Measurements from ENCODE around the gene HOXA5. TPM values are rescaled to one million over a fixed set of nuclear protein-coding genes. Genes with fewer than 3 reads are reported as not detected.

The HOXA5 gene
- total RNA-seq, 5 donors from 2014 or later (not counting 1 experiment from before 2014, with no cell fraction given): 0.18 to 0.32 TPM; not detected in 3

DNA sequence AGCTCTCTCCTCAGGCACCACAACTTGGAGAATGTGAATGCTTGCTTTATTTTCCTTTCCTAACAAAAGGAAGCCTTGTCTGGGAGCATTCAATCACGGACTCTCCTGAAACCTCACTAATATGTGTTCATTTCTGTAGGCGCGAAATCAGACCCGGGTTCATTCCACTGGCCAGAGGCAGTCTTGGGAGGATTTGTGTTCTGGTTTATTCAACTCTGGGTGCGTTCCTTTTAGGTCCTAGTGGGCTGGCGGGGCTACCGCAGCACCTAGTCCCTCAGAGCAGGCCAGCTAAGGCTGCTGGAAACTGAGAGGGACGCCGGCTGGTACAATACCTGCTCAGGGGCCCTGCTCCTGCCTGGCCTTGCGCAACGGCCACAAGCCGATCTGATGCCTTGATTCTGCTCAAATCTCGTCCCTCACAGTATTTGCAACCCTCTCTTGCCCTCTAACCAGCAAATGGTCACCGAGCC, 20.4 kb downstream of the HOXA5 start:
- no peak overlapping the region for H3K27ac ChIP-seq (ENCODE audit: low read length)
- no peak overlapping the region for H3K4me3 ChIP-seq (ENCODE audit: control insufficient read depth in 1 of 2, extremely low read depth in 1 of 2, low read length in 1 of 2)
- no peaks in the 10 kb centered on the region for H3K36me3 Mint-ChIP-seq
- no peaks in the 10 kb centered on the region for H3K36me3 ChIP-seq (ENCODE audit: control insufficient read depth in 2 of 2, extremely low read depth in 1 of 2, insufficient read depth in 1 of 2, low read length in 1 of 2)
- no peaks in the 10 kb centered on the region for H3K4me1 ChIP-seq (ENCODE audit: control insufficient read depth in 1 of 2, extremely low read depth in 1 of 2, insufficient read depth in 2 of 2, low read length in 2 of 2)
- WGBS (ENCODE audit: insufficient coverage): 91% methylated on average over 8 of the region's 14 CpGs
- CTCF ChIA-PET: no interaction called here
- H3K27me3 ChIP-seq (replicated peaks in 1 of 2; ENCODE audit: control insufficient read depth in 2 of 2, extremely low read depth in 1 of 2, insufficient read depth in 2 of 2, low read length in 1 of 2): peaks cover 0 to 28% of the 10 kb centered on the region in 2 experiments
- no peaks in the 10 kb centered on the region for H3K9me3 ChIP-seq
- no peak overlapping the region for H3K4me3 Mint-ChIP-seq
- H3K27me3 Mint-ChIP-seq: peaks cover 4 to 37% of the 10 kb centered on the region in 2 donors
- no peaks in the 10 kb centered on the region for H3K9me3 Mint-ChIP-seq
- no peak for DNase-seq
- ATAC-seq (replicated peaks in 1 of 4): no peak
- H3K27ac Mint-ChIP-seq: no peak overlapping the region
- H3K4me1 Mint-ChIP-seq: no peaks in the 10 kb centered on the region
- POLR2A ChIA-PET: no interaction called here

DNA sequence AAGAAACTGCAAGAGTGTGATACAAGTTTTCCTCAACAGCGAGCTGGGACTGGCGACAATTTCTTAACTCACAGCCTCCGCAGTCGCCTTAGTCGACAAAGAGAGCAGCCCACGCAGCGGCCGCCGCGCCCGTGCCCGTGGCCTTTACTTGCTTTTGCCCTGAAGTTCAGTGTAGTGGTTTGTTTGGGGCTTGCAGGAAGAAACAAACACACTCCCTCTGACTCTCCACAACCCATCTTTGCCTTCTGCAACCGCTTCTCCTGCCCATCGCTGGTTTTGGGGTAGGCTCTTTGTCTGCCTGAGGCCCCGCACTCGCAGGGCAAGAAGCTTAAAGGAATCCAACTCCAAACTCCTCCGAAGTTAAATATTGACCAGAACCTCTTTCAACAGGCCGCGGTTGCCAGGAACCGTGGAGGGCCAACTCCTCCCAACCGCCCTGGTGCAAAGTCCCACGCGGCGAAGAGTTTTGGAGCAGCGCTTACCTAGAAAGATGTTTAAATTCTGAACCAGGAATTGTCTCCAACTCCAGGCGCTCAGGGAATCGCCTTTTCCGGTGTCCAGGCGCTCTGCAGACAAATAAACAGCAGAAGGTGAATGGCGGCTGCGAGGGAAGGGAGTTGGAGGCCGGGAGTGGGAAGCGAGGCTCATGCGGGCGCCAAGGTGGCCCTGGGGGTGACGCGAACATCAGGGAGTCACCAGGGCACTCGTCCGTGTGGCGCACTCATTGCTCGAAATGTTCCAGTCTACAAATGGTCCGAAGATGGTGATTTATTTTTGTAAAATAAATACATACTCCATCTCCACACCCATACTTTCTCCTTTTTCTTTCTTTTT, 21.2 kb downstream of the HOXA5 start:
- no peaks in the 10 kb centered on the region for H3K4me1 Mint-ChIP-seq
- H3K27ac ChIP-seq (ENCODE audit: low read length): no peak overlapping the region
- H3K36me3 ChIP-seq (ENCODE audit: control insufficient read depth in 2 of 2, extremely low read depth in 1 of 2, insufficient read depth in 1 of 2, low read length in 1 of 2): no peaks in the 10 kb centered on the region
- H3K36me3 Mint-ChIP-seq: no peaks in the 10 kb centered on the region
- H3K4me3 Mint-ChIP-seq: no peak overlapping the region
- H3K9me3 ChIP-seq: no peaks in the 10 kb centered on the region
- ChIA-PET CTCF (no interaction called here), POLR2A (no interaction called here)
- ATAC-seq (replicated peaks in 1 of 4) (no peak), DNase-seq (no peak)
- WGBS (ENCODE audit: insufficient coverage): 88% methylated on average over 15 of the region's 42 CpGs
- no peak overlapping the region for H3K27ac Mint-ChIP-seq
- no peaks in the 10 kb centered on the region for H3K9me3 Mint-ChIP-seq
- H3K4me3 ChIP-seq (ENCODE audit: control insufficient read depth in 1 of 2, extremely low read depth in 1 of 2, low read length in 1 of 2): no peak overlapping the region
- H3K4me1 ChIP-seq (ENCODE audit: control insufficient read depth in 1 of 2, extremely low read depth in 1 of 2, insufficient read depth in 2 of 2, low read length in 2 of 2): no peaks in the 10 kb centered on the region
- peaks cover 4 to 31% of the 10 kb centered on the region in 2 donors for H3K27me3 Mint-ChIP-seq
- peaks cover 0 to 36% of the 10 kb centered on the region in 2 experiments for H3K27me3 ChIP-seq (replicated peaks in 1 of 2; ENCODE audit: control insufficient read depth in 2 of 2, extremely low read depth in 1 of 2, insufficient read depth in 2 of 2, low read length in 1 of 2)

GRCh38 chr7:27121684-27122076, 21.8 kb downstream of the HOXA5 start:
- 81% methylated on average over 7 of the region's 7 CpGs for WGBS (ENCODE audit: insufficient coverage)
- no peak overlapping the region for H3K27ac ChIP-seq (ENCODE audit: low read length)
- POLR2A ChIA-PET: no interaction called here

DNA sequence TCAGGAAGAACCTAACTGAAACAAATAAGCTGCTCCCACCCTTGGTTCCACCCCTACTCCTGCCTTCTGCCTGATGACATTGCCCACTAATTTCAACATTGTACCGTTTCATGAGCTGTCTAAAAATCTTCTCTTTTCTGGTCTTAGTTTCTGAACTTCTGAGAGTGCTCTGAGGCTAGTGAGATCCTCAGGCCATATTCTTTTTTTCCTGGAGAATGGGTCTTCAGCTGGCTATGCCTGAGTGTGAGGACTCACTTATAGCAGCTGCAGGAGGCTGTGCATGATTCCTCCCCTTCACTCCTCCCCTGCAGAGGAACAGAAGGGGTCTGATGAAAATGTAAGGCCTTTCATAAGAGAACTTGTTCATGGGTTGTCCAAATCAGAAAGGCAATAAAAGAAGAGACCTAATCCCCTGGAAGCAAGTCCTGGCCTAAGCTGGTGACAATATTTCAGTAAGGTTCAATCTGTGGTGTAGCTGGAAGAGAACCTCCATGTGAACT, 24.0 kb downstream of the HOXA5 start:
- H3K4me3 ChIP-seq (ENCODE audit: control insufficient read depth in 1 of 2, extremely low read depth in 1 of 2, low read length in 1 of 2): no peak overlapping the region
- no peak overlapping the region for H3K27ac ChIP-seq (ENCODE audit: low read length)
- no peak overlapping the region for H3K4me3 Mint-ChIP-seq
- DNase-seq (no peak), ATAC-seq (replicated peaks in 1 of 4) (no peak)
- H3K36me3 Mint-ChIP-seq: no peaks in the 10 kb centered on the region
- ChIA-PET POLR2A (interaction anchor here in 1 of 2 donors (1.1 kb wide), 1 partner anchor 20 kb away, joined by 3 read pairs; no protein-coding TSS in a partner anchor), CTCF (no interaction called here)
- peaks cover 0 to 48% of the 10 kb centered on the region in 2 experiments for H3K27me3 ChIP-seq (replicated peaks in 1 of 2; ENCODE audit: control insufficient read depth in 2 of 2, extremely low read depth in 1 of 2, insufficient read depth in 2 of 2, low read length in 1 of 2)
- no peaks in the 10 kb centered on the region for H3K4me1 ChIP-seq (ENCODE audit: control insufficient read depth in 1 of 2, extremely low read depth in 1 of 2, insufficient read depth in 2 of 2, low read length in 2 of 2)
- H3K9me3 ChIP-seq: no peaks in the 10 kb centered on the region
- H3K4me1 Mint-ChIP-seq: no peaks in the 10 kb centered on the region
- H3K36me3 ChIP-seq (ENCODE audit: control insufficient read depth in 2 of 2, extremely low read depth in 1 of 2, insufficient read depth in 1 of 2, low read length in 1 of 2): no peaks in the 10 kb centered on the region
- no peaks in the 10 kb centered on the region for H3K9me3 Mint-ChIP-seq
- no peak overlapping the region for H3K27ac Mint-ChIP-seq
- H3K27me3 Mint-ChIP-seq: peaks cover 1 to 11% of the 10 kb centered on the region in 2 donors
- no CpG with 5 or more reads among the region's 1 CpG for WGBS (ENCODE audit: insufficient coverage)

More at GRCh38 chr7:27121684-27122076, 21.8 kb downstream of the HOXA5 start:
- H3K4me3 ChIP-seq (ENCODE audit: control insufficient read depth in 1 of 2, extremely low read depth in 1 of 2, low read length in 1 of 2): no peak overlapping the region
- Mint-ChIP-seq H3K4me1 (no peaks in the 10 kb centered on the region), H3K27me3 (peaks cover 4 to 30% of the 10 kb centered on the region in 2 donors), H3K27ac (no peak overlapping the region), H3K4me3 (no peak overlapping the region), H3K36me3 (no peaks in the 10 kb centered on the region), H3K9me3 (no peaks in the 10 kb centered on the region)
- CTCF ChIA-PET: interaction anchor here in 1 of 2 donors (0.8 kb wide), 1 partner anchor 1464 kb away, joined by 4 read pairs; no protein-coding TSS in a partner anchor
- no peaks in the 10 kb centered on the region for H3K4me1 ChIP-seq (ENCODE audit: control insufficient read depth in 1 of 2, extremely low read depth in 1 of 2, insufficient read depth in 2 of 2, low read length in 2 of 2)
- no peaks in the 10 kb centered on the region for H3K9me3 ChIP-seq
- no peak for ATAC-seq (replicated peaks in 1 of 4)
- no peaks in the 10 kb centered on the region for H3K36me3 ChIP-seq (ENCODE audit: control insufficient read depth in 2 of 2, extremely low read depth in 1 of 2, insufficient read depth in 1 of 2, low read length in 1 of 2)
- H3K27me3 ChIP-seq (replicated peaks in 1 of 2; ENCODE audit: control insufficient read depth in 2 of 2, extremely low read depth in 1 of 2, insufficient read depth in 2 of 2, low read length in 1 of 2): peaks cover 0 to 41% of the 10 kb centered on the region in 2 experiments
- no peak for DNase-seq

- H3K4me3 Mint-ChIP-seq: no peak overlapping the region
Measured at GRCh38 chr7:27118580-27118979, 24.9 kb downstream of the HOXA5 start.

DNA sequence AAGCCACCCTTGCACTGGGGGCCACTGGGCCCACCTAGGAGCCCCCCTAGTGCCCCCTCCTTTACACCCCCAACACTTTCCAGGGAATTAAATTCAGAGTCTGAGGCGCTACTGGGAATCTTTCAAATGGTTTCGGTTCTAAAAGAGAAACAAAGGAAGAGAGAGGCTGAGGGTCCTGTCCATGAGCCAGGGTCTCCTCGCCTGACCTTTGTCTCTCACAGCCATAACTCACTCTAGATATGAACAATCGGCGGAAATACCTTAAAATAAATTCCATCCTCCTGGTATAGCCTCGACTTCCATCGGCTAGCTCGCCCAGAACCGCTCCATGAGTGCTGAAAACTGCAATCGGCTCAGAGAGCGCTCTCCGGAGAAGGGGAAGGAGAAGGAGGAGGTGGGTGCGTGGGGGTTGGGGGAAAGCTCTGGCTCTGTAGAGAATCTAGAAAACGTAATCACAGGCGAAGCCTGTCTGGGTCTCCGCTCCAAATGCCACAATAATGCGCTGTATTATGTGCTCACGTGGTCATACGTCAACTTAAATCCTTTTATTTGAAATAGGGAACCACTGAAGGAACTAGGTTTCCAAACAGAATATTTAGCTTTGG, 25.5 kb downstream of the HOXA5 start:
- Mint-ChIP-seq H3K27ac (no peak overlapping the region), H3K4me1 (no peaks in the 10 kb centered on the region), H3K9me3 (no peaks in the 10 kb centered on the region), H3K27me3 (peaks cover 0 to 6% of the 10 kb centered on the region in 2 donors), H3K36me3 (no peaks in the 10 kb centered on the region), H3K4me3 (no peak overlapping the region)
- Histone ChIP-seq H3K4me1 (ENCODE audit: control insufficient read depth in 1 of 2, extremely low read depth in 1 of 2, insufficient read depth in 2 of 2, low read length in 2 of 2) (no peaks in the 10 kb centered on the region), H3K4me3 (ENCODE audit: control insufficient read depth in 1 of 2, extremely low read depth in 1 of 2, low read length in 1 of 2) (no peak overlapping the region), H3K9me3 (no peaks in the 10 kb centered on the region), H3K27ac (ENCODE audit: low read length) (no peak overlapping the region), H3K36me3 (ENCODE audit: control insufficient read depth in 2 of 2, extremely low read depth in 1 of 2, insufficient read depth in 1 of 2, low read length in 1 of 2) (no peaks in the 10 kb centered on the region), H3K27me3 (replicated peaks in 1 of 2; ENCODE audit: control insufficient read depth in 2 of 2, extremely low read depth in 1 of 2, insufficient read depth in 2 of 2, low read length in 1 of 2) (peaks cover 0 to 40% of the 10 kb centered on the region in 2 experiments)
- ATAC-seq (replicated peaks in 1 of 4): no peak
- ChIA-PET POLR2A (no interaction called here), CTCF (interaction anchor here in 1 of 2 donors (0.7 kb wide), 1 partner anchor 727 kb away, joined by 3 read pairs; no protein-coding TSS in a partner anchor)
- WGBS (ENCODE audit: insufficient coverage): 95% methylated on average over 10 of the region's 19 CpGs
- no peak for DNase-seq

More at GRCh38 chr7:27118580-27118979, 24.9 kb downstream of the HOXA5 start:
- Histone ChIP-seq H3K4me1 (ENCODE audit: control insufficient read depth in 1 of 2, extremely low read depth in 1 of 2, insufficient read depth in 2 of 2, low read length in 2 of 2) (no peaks in the 10 kb centered on the region), H3K4me3 (ENCODE audit: control insufficient read depth in 1 of 2, extremely low read depth in 1 of 2, low read length in 1 of 2) (no peak overlapping the region), H3K9me3 (no peaks in the 10 kb centered on the region), H3K36me3 (ENCODE audit: control insufficient read depth in 2 of 2, extremely low read depth in 1 of 2, insufficient read depth in 1 of 2, low read length in 1 of 2) (no peaks in the 10 kb centered on the region), H3K27me3 (replicated peaks in 1 of 2; ENCODE audit: control insufficient read depth in 2 of 2, extremely low read depth in 1 of 2, insufficient read depth in 2 of 2, low read length in 1 of 2) (peaks cover 0 to 41% of the 10 kb centered on the region in 2 experiments), H3K27ac (ENCODE audit: low read length) (no peak overlapping the region)
- 63% methylated on average over 1 of the region's 3 CpGs for WGBS (ENCODE audit: insufficient coverage)
- Mint-ChIP-seq H3K4me1 (no peaks in the 10 kb centered on the region), H3K36me3 (no peaks in the 10 kb centered on the region), H3K27ac (no peak overlapping the region), H3K9me3 (no peaks in the 10 kb centered on the region), H3K27me3 (peaks cover 0 to 6% of the 10 kb centered on the region in 2 donors)
- ATAC-seq (replicated peaks in 1 of 4) (no peak), DNase-seq (no peak)
- ChIA-PET POLR2A (no interaction called here), CTCF (no interaction called here)
